Peyer's patch (tissue), 4 donors: Measurements from ENCODE around the gene CHMP4A.

ENCODE experiments used
- CTCF ChIP-seq, 6 experiments: fragments of 450-650 bp in 4 of 6; fragments of 200-600 bp in 2 of 6; sonication (generic) in 1 of 6; IDR thresholded peaks; one replicate each; pipeline ENCODE4 v1.5.1; 2017 to 2019; ENCODE audit warnings: antibody characterized with exemption in 6 of 6, mild to moderate bottlenecking in 3 of 6, moderate library complexity in 1 of 6
- POLR2A ChIP-seq, 2 donors: fragments of 450-650 bp; IDR thresholded peaks; one replicate each; pipeline ENCODE4 v1.5.1; 2017; ENCODE audit warnings: antibody characterized with exemption in 2 of 2, mild to moderate bottlenecking in 2 of 2, moderate library complexity in 2 of 2

- TF ChIP-seq CTCF (IDR thresholded peaks at IDR 0.05) (no peak), POLR2A (IDR thresholded peaks at IDR 0.05) (no peak)
These were observed 23.6 kb upstream of the CHMP4A start for GRCh38 chr14:24236689-24237462.
